K562 (cell line): ENCODE measurements around the gene MPC1. TPM values are rescaled to one million over a fixed set of nuclear protein-coding genes. Genes with fewer than 3 reads are reported as not detected.

Source experiments
- RBBP5 ChIP-seq: fragments of 200-600 bp; sonication (generic); IDR thresholded peaks from 2 replicates; pipeline ENCODE4 v1.6.1; 2012; ENCODE audit warnings: borderline replicate concordance, mild to moderate bottlenecking, low read length, control low read depth, inconsistent platforms; ENCODE audit not compliant: insufficient read depth, poor library complexity, severe bottlenecking
- polyA plus RNA-seq, 8 experiments: library from polyadenylated mRNA; depleted of rRNA in 4 of 8; stranded (reverse) in 5 of 8; unstranded in 3 of 8; fragments of >200 nt; fragmentation: Nextera tagmentation in 2 of 8; fragmentation: Illumina TruSeq in 1 of 8; extraction: Ambion mirVana in 2 of 8; extraction: Trizol in 1 of 8; gene quantifications; 2 replicates each; pipeline versions ENCODE4 v1.2.1 to v1.2.3, GENCODE V29; 2011 to 2014; ENCODE audit warnings: inconsistent platforms in 1 of 8, missing spikeins in 1 of 8
- total RNA-seq, 7 experiments: library from RNA; depleted of rRNA in 6 of 7; stranded (reverse); fragments of >200 nt in 6 of 7; fragmentation: Illumina TruSeq in 2 of 7; extraction: Trizol in 2 of 7; gene quantifications; 2 replicates each; pipeline versions ENCODE4 v1.2.1 to v1.2.3, GENCODE V29; 2011 to 2021; ENCODE audit warnings: low replicate concordance in 1 of 7
- TF ChIP-seq, protein P1 (sequence below), 2 experiments: fragments of 450-650 bp; IDR thresholded peaks; 2 replicates each; pipeline ENCODE4 v1.6.1; 2016; ENCODE audit warnings: mild to moderate bottlenecking in 2 of 2, borderline replicate concordance in 1 of 2, low read depth in 1 of 2, moderate library complexity in 1 of 2
- TF ChIP-seq, protein P2 (sequence below): fragments of 250-450 bp; sonication (Bioruptor Pico); IDR thresholded peaks from 2 replicates; pipeline ENCODE4 v1.4.0; 2020; ENCODE audit warnings: mild to moderate bottlenecking, moderate library complexity
- TF ChIP-seq, protein P3 (sequence below): fragments of 450-650 bp; IDR thresholded peaks from 2 replicates; pipeline ENCODE4 v1.6.1; 2016

MPC1 gene
- total and polyA plus RNA-seq, 9 of the 15 experiments (the other 6 are each of a cell fraction or from before 2014, with no cell fraction given), result 78.6 to 185 (median 138) TPM

DNA sequence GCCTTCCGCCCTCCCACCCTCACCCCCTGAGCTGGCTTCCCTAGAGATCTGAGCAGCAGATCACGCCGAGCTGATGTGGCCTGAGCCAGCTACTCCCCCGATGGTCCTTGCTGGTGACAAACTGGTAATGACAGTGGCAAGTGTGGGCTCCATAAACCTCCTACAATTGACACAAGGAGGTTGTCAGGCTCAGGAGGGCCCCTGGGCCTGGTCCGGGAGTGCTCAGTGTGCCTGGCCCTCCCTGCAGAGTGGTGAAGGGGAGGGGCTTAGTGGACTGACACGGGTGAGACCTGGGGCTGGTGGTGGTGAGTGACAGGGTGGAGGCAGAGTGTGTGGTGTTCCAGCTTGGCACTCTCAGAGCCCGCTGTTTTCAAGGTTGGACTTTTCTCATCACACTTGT lies 22.6 kb upstream of the MPC1 start (continued):
- TF ChIP-seq, protein P1, sequence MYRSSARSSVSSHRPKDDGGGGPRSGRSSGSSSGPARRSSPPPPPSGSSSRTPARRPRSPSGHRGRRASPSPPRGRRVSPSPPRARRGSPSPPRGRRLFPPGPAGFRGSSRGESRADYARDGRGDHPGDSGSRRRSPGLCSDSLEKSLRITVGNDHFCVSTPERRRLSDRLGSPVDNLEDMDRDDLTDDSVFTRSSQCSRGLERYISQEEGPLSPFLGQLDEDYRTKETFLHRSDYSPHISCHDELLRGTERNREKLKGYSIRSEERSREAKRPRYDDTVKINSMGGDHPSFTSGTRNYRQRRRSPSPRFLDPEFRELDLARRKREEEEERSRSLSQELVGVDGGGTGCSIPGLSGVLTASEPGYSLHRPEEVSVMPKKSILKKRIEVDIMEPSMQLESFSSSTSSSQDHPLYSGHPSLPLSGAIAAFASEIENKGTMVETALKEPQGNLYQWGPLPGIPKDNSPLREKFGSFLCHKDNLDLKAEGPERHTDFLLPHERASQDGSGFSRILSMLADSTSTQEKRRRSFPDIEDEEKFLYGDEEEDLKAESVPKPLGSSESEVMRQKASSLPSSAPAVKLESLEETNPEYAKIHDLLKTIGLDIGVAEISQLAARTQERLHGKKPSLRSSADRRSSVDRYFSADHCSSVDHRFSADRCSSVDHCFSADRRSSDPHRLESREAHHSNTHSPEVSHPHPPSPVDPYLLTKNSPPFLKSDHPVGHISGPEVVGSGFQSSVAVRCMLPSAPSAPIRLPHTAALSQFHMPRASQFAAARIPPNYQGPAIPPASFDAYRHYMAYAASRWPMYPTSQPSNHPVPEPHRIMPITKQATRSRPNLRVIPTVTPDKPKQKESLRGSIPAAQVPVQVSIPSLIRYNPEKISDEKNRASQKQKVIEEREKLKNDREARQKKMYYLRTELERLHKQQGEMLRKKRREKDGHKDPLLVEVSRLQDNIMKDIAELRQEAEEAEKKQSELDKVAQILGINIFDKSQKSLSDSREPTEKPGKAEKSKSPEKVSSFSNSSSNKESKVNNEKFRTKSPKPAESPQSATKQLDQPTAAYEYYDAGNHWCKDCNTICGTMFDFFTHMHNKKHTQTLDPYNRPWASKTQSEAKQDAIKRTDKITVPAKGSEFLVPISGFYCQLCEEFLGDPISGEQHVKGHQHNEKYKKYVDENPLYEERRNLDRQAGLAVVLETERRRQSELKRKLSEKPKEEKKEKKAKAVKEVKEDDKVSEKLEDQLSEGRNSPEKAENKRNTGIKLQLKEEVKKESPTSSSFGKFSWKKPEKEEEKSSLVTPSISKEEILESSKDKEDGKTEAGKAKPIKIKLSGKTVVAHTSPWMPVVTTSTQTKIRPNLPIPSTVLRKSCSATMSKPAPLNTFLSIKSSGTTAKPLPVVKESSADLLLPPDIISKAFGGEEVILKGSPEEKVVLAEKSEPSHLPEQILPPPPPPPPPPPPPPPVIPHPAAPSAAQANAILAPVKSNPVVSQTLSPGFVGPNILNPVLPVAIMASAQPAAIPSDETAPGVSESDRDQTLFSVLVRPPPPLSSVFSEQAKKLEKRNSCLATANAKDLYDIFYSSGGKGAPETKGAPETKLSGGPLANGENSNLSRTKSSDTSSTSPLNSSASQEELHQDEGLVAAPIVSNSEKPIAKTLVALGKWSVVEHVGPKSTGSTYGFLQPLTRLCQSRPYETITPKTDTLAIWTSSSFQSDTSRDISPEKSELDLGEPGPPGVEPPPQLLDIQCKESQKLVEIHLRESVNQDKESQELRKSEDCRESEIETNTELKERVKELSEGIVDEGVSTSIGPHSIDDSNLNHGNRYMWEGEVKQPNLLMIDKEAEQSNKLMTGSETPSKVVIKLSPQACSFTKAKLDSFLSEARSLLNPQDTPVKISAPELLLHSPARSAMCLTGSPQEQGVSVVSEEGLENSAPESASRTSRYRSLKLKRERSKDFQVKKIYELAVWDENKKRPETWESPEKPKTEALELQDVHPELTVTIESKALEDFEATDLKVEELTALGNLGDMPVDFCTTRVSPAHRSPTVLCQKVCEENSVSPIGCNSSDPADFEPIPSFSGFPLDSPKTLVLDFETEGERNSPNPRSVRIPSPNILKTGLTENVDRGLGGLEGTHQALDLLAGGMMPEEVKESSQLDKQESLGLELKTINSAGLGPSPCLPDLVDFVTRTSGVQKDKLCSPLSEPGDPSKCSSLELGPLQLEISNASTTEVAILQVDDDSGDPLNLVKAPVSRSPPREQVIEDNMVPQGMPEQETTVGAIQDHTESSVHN (IDR thresholded peaks at IDR 0.05; ENCODE audit: borderline replicate concordance in 1 of 2, low read depth in 1 of 2), result no peak
- TF ChIP-seq, protein P2, sequence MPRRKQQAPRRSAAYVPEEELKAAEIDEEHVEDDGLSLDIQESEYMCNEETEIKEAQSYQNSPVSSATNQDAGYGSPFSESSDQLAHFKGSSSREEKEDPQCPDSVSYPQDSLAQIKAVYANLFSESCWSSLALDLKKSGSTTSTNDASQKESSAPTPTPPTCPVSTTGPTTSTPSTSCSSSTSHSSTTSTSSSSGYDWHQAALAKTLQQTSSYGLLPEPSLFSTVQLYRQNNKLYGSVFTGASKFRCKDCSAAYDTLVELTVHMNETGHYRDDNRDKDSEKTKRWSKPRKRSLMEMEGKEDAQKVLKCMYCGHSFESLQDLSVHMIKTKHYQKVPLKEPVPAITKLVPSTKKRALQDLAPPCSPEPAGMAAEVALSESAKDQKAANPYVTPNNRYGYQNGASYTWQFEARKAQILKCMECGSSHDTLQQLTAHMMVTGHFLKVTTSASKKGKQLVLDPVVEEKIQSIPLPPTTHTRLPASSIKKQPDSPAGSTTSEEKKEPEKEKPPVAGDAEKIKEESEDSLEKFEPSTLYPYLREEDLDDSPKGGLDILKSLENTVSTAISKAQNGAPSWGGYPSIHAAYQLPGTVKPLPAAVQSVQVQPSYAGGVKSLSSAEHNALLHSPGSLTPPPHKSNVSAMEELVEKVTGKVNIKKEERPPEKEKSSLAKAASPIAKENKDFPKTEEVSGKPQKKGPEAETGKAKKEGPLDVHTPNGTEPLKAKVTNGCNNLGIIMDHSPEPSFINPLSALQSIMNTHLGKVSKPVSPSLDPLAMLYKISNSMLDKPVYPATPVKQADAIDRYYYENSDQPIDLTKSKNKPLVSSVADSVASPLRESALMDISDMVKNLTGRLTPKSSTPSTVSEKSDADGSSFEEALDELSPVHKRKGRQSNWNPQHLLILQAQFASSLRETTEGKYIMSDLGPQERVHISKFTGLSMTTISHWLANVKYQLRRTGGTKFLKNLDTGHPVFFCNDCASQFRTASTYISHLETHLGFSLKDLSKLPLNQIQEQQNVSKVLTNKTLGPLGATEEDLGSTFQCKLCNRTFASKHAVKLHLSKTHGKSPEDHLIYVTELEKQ, result no peak
- TF ChIP-seq, protein P3, sequence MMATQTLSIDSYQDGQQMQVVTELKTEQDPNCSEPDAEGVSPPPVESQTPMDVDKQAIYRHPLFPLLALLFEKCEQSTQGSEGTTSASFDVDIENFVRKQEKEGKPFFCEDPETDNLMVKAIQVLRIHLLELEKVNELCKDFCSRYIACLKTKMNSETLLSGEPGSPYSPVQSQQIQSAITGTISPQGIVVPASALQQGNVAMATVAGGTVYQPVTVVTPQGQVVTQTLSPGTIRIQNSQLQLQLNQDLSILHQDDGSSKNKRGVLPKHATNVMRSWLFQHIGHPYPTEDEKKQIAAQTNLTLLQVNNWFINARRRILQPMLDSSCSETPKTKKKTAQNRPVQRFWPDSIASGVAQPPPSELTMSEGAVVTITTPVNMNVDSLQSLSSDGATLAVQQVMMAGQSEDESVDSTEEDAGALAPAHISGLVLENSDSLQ, result no peak
- TF ChIP-seq RBBP5, result no peak
